Inflammatory macrophage treated with lipopolysaccharide for 1 hour (primary cell): ENCODE results near the gene NT5DC4.

ENCODE experiments used
- DNase-seq, 2 donors: peaks; one replicate each; pipeline ENCODE4 v3.0.0-alpha.2; 2020 to 2022

The NT5DC4 gene

DNA sequence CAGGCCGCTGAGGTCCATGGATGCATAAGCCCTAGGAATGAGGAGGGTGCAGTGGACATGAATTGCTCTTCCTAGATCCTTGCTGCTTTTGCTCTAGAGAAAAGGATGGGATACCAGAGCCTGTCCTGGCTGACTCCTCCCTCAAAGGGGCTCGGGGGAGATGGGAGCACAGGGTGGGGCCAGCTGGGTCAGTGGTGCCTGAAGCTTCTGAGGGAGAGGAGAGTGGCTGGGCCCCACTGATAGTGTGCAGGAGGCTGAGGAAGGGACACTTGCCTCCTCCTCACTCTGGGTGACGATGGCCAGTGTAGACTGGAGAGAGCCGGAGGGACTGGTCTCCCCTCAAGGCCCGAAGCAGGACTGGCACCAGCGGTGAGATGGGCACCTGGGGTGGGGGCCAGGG, at the start of gene NT5DC4:
Gene NT5DC4 (plus strand): TSS at position 236 of the 400 bp plus-strand sequence. CDS start 60 bp downstream, at position 296.
- DNase-seq, result no peak

DNA sequence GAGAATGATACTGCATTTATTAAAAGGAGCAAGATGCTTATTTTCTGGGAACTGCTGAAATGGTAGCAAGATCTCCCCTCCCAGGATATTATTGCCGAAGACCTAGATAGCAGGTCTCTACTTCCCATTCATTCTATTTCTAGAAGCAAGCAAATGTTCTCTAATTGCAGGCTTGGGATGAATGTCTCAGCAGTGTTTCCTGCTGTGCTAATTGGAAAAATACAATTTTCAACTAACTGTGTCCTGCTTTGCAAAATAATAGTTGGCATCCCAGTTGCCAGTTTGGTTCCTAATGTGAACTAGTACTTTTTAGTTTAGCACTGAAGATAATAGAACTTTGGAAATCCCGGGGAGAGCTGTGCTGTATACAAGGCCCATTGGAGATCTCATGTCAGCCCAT, 49.0 kb upstream of the NT5DC4 start:
- DNase-seq, result no peak

DNA sequence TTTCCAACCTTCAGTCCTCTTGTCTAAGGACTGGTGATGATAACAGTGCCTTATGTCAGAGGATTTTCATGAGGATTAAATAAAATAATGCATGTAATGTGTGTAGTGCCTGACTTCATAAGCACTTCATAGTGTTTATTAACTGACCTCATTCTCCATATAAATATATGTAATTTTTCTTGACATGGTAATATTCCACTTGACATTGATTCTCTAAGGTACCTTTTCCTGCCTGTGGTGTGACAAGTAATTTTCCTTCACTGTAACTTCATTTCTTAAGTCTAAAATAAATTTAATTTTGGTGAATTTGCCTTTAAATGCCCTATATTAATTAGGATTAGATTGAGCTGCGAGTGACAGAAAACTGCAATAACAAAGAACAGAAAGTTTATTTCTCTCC, 47.8 kb upstream of the NT5DC4 start:
- no peak for DNase-seq

DNA sequence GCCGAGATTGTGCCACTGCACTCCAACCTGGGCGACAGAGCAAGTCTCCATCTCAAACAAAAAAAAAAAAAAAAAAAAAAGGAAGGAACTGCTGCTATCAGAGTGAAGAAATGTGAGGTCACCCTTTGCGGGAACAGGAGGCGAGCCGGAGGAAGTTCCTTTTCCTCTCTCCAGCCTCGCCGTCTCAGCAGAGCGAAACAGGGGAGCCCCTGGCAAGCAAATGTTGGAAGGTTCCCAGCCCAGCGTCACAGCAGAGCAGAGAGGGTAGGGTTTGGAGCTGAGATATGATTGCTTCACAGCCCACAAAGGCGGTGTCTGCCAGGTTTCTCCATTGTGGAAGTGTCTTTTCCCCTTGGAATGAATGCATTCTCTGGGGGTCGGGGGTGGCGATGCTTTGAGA, 46.6 kb upstream of the NT5DC4 start:
- DNase-seq, result peak; percentile 80 to 81

DNA sequence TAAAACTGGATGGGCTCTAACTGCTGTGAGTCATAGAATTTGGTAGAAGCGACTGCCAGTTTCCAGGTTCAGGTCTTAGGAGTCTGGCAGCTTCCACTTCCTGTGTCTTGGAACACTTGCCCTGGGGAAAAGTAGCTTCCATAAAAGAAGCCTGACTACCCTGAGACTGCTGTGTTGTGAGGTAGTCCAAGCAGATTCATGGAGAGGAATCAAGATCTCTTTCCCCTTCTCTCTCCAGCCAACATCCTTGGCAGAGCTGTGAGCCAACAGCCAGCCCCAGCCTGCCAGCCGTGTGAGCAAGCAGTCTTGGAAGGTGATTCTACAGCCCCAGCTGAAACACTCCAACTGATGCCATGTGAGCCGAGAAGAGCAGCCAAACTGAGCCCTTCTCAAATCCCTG, 41.3 kb upstream of the NT5DC4 start:
- no peak for DNase-seq

DNA sequence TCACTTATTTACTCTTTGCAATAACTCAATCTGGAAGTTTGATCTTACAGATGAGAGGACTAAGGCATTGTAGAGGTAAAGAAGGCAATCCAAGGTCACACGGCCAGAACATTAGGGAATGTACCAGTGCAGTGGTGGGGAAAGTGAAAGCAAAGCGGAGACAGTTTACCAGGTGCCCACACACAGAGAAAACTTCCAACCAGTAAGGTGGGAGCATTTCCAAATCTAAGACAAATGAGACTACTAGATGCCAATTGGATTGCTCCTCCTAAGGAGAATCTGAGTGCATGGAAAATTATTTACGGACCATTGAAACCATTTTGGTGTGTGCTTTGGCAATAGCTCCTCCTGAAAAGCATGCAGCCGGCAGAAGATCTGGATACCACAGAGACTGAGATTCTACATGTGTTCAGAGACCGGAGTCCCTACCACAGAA, 40.1 kb upstream of the NT5DC4 start:
- DNase-seq, result no peak

DNA sequence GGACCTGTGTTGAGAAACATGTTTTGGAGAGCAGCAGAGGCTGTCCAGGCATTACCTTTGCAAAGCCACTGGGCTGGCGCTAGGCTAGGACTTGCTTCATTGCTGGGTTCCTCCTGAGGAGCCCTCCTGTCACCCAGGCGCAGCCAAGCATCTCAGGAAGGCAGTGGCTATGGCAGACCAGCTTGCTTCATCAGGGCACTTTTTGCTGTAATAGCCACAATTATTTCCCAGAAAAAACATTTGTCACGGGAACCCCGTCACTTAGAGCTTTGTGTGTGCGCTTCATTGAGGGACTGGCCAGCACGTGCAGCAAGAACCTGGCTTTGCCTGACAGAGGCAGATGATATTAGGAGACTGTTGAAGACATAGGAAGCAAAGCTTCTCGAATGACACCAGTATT, 38.7 kb upstream of the NT5DC4 start:
- DNase-seq, result peak; percentile 32 to 67

DNA sequence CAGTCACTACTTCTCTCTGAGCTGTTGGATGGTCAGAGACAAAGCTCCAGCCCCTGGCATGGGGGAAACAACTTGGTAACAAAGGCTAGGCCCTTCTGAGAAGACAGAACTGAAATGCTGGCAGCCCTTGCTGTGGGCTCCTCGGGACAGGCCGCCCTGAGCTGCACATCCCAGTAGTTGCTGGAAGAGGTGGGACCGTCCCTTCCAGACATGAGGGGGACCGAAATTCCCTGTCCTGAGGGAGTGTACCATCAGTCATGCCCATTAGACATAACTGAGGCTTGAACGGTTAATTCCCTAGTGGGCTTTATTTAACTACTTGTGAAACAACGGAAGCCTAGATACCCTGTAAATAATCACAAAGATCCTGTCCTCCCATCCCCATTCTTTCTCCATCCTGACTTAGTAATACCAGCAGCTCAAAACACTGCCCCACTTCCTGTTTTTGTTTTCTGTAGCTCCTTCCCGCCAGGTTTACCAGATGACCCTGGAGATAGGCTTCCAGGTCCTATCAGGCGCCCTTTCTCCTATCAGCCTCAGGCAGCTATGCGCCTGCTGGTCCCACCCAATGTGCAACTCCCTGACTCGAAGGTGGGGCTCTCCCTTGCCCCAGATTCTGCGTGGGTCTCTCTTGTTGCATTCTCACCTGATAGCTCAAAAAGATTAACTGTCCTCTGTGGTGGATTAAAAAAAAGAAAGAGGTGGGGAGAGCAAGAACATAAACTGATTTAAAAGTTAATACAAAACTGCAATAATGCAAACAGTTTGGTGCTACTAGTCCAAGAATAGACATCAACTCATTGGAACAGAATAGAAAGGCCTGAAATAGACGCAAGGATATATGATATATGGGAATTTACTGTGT, 37.0 kb upstream of the NT5DC4 start:
- DNase-seq, result no peak

DNA sequence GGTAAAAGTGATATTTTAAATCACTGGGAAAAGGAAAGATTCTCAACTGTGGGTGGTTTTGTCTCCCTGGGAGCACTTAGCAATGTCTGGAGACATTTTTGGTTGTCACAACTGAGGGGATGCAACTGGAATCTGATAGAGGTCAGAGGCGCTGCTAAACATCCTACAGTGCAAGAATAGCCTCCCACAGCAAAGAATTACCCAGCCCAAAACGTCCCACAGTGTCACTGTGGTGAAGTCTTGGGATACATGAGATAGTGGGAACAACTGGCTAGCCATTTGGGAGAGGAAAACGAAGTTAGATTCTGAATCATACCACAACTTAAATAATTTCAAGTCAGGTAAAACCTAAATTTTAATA, 36.4 kb upstream of the NT5DC4 start:
- no peak for DNase-seq

DNA sequence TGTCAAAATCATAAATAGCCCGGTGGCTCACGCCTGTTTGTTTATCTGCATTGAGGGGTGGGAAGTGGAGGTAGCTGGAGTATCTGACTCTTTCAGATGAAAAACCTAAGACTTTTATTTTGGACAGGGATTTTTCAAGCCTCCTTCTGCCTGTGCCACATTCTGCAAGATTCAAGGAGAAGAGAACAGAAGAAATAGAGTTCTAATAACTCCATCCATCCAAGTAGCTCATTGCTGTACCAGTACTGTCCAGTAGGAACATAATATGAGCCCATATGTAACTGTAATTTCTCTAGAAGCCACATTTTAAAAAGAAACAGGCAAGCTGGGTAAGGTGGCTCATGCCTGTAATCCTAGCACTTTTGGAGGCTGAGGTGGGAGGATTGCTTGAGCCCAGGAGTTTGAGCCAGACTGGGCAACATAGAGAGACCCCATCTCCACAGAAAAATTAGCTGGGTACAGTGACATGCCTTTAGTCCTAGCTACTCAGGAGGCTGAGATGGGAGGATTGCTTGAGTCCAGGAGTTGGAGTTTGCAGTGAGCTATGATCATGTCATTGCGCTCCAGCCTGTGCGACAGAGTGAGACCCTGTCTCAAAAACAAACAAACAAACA, 35.4 kb upstream of the NT5DC4 start:
- no peak for DNase-seq

DNA sequence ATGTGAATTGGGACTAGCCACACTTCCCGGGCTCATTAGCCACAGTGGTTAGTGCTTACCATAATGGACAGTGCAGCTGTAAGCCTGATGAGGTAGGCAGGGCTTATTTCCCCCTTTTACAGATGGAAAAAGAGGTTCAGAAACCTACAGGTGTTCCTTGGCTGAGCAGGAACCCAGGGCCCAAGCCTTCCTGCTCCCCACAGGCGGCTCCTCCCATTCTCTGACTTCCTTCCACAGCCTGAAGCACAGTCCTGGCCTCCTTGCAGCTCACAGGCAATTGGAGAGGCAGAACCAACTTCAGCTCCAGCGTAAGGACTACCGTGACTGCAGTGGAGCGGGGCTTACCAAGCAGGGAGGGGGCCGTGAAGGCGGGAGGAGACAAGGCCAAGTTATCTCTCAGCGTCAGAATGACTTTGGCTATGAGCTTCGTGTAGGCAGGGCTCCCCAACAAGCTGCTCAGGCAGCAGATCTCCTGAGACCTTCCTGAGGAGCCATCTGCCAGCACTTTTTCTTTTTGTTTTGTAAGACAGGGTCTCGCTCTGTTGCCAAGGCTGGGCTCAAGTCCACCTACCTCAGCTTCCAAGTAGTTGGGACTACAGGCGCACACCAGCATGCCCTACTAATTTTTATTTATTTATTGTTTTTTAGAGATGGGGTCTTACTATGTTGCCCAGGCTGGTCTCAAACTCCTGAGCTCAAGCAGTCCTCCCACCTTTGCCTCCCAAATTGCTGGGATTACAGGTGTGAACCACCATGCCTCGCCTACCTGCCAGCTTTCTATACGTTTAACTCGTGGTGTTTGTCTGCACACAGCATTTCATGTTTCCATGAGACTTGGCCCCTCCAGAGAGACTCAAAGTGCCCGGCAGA, 34.2 kb upstream of the NT5DC4 start:
- no peak for DNase-seq

DNA sequence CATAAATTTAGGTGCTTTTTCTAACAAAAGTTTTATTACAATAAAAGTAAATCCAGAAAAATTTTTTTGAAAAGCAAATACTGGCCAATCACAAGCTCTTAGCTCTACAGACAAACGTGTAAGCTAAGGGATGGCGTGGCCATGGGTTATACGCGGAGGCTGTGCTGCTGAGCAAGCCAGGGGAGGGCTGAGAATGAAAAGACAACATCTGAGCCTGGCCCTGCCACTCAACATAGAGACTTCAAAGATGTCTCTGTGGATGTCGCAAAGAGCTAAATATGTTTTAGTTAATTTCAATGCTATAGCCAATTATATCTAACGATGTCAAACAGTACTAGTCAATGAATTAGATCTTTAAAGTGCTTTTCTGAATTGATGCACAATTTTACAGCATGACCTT, 33.3 kb upstream of the NT5DC4 start:
- DNase-seq, result no peak

DNA sequence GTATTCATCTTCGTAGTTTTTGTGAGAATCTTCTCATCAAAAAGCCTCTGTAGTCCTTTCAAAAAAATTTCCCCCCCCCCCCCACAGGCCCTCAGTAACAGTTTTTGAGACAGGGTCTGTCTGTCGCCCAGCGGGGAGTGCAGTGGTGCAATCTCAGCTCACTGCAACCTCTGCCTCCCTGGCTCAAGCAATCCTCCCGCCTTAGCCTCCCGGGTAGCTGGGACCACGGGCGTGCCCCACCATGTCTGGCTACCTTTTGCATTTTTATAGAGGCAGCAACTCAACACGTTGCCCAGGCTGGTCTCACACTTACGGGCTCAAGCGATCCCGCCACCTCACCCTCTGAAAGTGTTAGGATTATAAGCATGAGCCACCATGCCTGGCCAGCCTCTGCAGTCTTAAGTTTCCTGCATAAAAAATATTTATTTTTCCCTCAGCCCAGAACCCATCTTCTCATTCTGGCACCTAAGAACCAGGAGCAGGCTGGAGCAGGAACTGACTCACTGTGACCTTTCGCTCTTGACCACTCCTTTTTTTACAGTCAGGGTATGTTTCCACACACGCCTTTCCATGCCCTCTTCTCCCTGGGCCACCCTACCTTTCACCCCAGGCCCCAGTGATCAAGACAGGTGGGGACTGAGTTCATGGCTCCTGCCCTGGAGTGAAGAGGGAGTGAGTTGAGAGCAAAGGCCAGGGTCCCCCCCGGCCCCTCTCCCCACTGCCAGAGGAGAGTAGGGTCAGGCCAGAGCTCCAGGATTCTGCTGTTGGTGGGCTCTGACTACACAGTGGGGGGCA, 32.5 kb upstream of the NT5DC4 start:
- no peak for DNase-seq

DNA sequence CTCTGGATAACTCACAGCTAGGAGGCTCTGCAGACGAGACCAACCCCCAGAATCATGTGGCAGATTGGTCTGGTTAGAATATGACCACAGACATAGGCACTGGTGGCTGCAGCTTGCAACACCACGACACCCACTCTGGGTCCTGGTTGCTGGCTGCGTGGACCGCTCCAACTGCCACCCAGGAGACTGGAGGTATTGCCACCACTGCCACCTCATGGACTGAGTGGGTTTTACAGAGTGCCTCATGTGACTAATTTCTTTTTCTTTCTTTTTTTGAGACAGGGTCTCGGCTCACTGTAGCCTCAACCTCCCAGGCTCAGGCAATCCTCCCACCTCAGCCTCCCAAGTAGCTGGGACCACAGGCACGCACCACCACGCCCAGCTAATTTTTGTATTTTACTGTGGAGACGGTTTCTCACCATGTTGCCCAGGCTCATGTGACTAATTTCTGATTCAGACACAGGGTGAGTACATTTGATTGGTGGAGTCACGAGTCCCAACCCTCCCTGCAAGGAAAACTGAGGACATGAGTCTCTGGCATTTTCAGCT, 29.9 kb upstream of the NT5DC4 start:
- peak; percentile 86 to 97 for DNase-seq

DNA sequence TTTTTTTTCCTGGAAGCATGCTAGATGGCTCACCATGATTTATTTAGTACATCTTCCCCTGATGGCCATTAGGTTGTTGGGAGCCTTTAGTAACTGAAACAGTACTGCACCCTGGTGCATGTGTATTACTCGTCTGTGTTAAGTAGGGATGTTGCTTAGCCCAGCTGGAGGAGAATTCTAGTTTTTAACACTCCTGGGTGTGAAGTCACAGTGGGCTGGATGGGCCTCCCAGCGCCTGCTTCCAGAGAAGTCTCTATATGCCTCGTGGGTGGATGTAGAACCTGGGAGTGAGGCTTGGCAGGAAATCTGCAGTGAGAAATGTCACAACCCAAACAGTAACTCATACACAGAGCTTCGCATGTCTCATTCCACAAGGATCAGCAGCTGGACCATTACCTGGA, 28.9 kb upstream of the NT5DC4 start:
- peak in 1 of 2 donors; percentile 19 for DNase-seq

DNA sequence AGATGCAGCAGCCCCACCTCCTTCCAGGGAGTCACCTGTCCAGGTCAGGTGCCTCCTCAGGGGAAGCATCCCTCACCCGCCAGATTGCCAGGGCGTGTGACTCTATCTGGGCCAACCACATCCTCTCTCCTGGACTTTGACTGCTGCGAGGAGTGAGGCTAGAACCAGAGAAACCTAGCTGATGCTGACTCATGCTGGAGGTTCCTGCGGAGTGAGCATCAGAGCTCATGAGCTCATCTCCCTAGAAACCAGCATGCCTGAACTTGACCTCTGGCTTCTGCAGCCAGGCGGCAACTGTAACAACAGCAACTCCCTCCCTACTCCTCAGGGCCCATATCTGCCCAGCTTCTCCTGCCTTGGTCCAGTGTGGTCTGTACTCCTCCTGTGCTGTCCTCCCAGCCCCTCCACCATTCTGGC, 28.3 kb upstream of the NT5DC4 start:
- DNase-seq, result peak; percentile 83 to 95

DNA sequence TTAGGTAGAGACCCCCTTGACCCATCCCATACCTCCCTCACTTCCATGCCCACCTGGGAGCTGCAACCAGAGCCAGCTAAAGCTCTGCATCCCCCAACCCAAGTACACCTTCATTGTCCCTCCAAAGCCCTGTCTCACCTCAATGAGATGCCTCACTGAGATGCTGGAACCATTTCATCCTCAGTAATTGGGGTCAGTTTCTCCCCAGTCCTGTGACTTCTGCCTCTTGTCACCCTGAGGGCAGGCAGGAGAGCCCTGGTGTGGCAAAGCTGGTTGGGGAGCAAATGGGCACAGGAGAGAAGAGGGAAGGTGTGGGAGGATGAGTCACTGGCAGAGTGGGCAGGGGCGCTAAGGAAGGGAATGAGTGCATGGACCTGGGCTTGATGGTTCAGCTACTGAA, 27.9 kb upstream of the NT5DC4 start:
- peak; percentile 79 to 94 for DNase-seq

DNA sequence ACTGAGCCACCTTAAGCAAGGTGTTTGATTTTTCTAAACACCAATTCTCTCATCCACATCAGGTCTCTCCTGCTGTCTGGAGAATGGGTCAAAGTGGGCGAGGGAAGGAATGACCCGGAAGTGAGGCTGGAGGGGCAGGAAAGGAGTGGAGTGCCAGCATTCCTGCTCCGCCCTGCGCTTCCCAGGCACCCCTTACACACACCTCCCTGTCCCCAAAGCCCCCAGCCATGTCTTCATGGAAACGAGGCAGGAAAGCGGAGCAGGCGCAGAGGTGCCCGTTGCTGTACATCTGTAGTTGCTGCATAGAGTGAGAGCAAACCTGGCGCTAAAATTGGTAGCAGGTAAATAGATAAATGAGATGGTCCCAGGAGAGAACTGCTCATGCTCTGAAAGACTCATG, 27.2 kb upstream of the NT5DC4 start:
- no peak for DNase-seq

DNA sequence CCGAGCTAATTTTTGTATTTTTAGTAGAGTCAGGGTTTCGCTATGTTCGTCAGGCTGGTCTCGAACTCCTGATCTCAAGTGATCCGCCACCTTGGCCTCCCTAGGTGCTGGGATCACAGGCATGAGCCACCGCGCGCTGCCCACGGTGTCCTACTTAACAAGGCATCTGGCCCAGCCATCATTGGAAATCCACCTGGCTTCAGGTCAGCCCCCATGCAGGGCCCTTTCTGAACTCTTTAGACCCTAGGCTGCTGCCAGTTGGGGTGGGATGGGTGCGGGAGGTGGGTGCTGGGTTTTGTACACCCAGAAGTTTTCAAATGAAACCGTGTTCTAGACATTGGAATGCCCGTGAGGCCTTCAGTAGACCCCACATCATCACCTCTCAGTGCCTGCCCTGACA, 26.6 kb upstream of the NT5DC4 start:
- no peak for DNase-seq

DNA sequence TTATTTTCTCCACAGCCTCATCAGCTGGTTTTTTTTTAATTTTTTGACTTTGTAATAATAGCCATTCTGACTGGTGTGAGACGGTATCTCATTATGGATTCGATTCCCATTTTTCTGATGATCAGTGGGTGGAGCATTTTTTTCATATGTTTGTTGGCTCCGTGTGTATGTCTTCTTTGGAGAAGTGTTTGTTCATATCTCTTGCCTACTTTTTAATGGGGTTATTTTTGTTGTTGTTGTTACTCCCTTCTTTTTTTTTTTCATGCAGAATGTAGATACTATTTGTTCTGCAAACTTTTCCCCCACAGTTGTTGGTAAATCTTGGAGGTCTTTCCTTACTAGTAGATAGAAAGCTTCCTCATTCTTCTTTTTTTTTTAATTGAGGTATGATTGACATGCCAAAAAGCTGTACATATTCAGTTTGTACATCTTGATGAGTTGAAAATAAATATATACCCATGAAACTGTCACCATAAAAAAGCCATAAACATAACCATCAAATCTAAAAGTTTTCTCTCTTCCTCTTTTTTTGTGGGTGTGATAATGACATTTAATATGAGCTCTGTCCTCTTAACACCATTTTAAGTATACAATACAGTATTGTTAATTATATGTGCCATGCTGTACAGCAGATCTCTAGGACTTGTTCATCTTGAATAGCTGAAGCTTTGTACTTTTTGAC, 21.8 kb upstream of the NT5DC4 start:
- no peak for DNase-seq

DNA sequence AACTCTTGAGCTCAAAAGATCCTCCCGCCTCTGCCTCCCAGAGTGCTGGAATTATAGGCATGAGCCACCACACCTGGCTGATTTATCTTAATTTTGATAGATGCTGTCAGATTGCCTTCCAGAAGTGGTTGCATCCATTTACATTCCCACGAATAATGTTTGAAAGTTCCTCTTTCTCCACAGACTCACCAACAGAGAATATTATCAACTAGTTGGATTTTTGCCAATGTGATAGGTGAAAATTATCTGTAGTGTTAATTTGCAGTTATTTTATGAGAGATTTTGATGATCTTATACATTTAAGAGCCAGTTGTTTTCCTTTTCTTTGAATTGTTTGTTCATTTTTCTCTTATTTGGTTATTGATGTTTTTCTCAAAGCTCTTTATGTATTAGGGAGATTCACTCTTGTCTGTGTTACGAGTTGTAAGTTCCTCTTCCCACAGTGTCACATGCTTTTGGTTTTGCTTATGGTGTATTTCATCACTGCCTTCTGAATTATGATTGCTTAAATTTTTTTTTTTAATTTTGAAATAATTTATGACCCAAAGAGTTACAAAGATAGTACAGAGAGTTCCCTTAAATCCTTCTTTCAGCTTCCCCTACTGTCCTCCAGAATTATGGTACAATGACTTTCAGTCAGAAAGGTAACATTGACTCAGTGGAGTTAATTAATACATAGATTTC, 20.7 kb upstream of the NT5DC4 start:
- peak; percentile 82 to 95 for DNase-seq
